Measurements from ENCODE around the gene RPL32.
A peak's percentile ranks its signal among the peaks of the same experiment; 100 is the strongest.
"Not testable (repeated sequence)": the region's sequence is repeated elsewhere in the genome, so short reads cannot be mapped to it uniquely, and the experiment has no call there.

The RPL32 gene

GRCh38 chr3:12881858-12882257, 40.5 kb upstream of the RPL32 start:
- H3K4me3 ChIP-seq (ENCODE audit: low read depth in 1 of 5, low read length in 5 of 5); H3K9me3 ChIP-seq (ENCODE audit: control insufficient read depth in 5 of 5, low read length in 5 of 5); H3K27me3 ChIP-seq (ENCODE audit: control insufficient read depth in 5 of 5, insufficient read depth in 4 of 5, low read length in 5 of 5); H3K9ac ChIP-seq (ENCODE audit: low read length in 5 of 5); H3K27ac ChIP-seq (ENCODE audit: low read depth, low read length); H3K36me3 ChIP-seq (ENCODE audit: control insufficient read depth in 5 of 5, insufficient read depth in 5 of 5, low read length in 5 of 5): not testable (repeated sequence)
- H3K4me1 ChIP-seq (ENCODE audit: control insufficient read depth in 5 of 5, insufficient read depth in 5 of 5, low read length in 5 of 5), result peaks cover 1 to 32% (median 23%) of the 10 kb centered on the region in 5 donors

- Histone ChIP-seq H3K4me1 (ENCODE audit: control insufficient read depth in 5 of 5, insufficient read depth in 5 of 5, low read length in 5 of 5) (peaks cover 0 to 17% (median 10%) of the 10 kb centered on the region in 5 donors), H3K9me3 (ENCODE audit: control insufficient read depth in 5 of 5, low read length in 5 of 5) (no peaks in the 10 kb centered on the region), H3K27ac (ENCODE audit: low read depth, low read length) (no peak overlapping the region), H3K9ac (ENCODE audit: low read length in 5 of 5) (no peak overlapping the region), H3K27me3 (ENCODE audit: control insufficient read depth in 5 of 5, insufficient read depth in 4 of 5, low read length in 5 of 5) (peaks cover 0 to 7% (median 0%) of the 10 kb centered on the region in 5 donors), H3K4me3 (ENCODE audit: low read depth in 1 of 5, low read length in 5 of 5) (no peak overlapping the region), H3K36me3 (ENCODE audit: control insufficient read depth in 5 of 5, insufficient read depth in 5 of 5, low read length in 5 of 5) (no peaks in the 10 kb centered on the region)
Observed at GRCh38 chr3:12879191-12879815, 37.9 kb upstream of the RPL32 start.

- not testable (repeated sequence) for H3K27me3 ChIP-seq (ENCODE audit: control insufficient read depth in 5 of 5, insufficient read depth in 4 of 5, low read length in 5 of 5); H3K9ac ChIP-seq (ENCODE audit: low read length in 5 of 5); H3K36me3 ChIP-seq (ENCODE audit: control insufficient read depth in 5 of 5, insufficient read depth in 5 of 5, low read length in 5 of 5); H3K27ac ChIP-seq (ENCODE audit: low read depth, low read length); H3K9me3 ChIP-seq (ENCODE audit: control insufficient read depth in 5 of 5, low read length in 5 of 5); H3K4me3 ChIP-seq (ENCODE audit: low read depth in 1 of 5, low read length in 5 of 5)
- peaks cover 0 to 12% (median 7%) of the 10 kb centered on the region in 5 donors for H3K4me1 ChIP-seq (ENCODE audit: control insufficient read depth in 5 of 5, insufficient read depth in 5 of 5, low read length in 5 of 5)
Observed at GRCh38 chr3:12878758-12879157, 37.4 kb upstream of the RPL32 start.

GRCh38 chr3:12878141-12878574, 36.8 kb upstream of the RPL32 start:
- no peak overlapping the region for H3K9ac ChIP-seq (ENCODE audit: low read length in 5 of 5)
- H3K27ac ChIP-seq (ENCODE audit: low read depth, low read length), result no peak overlapping the region
- H3K36me3 ChIP-seq (ENCODE audit: control insufficient read depth in 5 of 5, insufficient read depth in 5 of 5, low read length in 5 of 5), result no peaks in the 10 kb centered on the region
- peaks cover 0 to 10% (median 7%) of the 10 kb centered on the region in 5 donors for H3K4me1 ChIP-seq (ENCODE audit: control insufficient read depth in 5 of 5, insufficient read depth in 5 of 5, low read length in 5 of 5)
- H3K4me3 ChIP-seq (ENCODE audit: low read depth in 1 of 5, low read length in 5 of 5), result no peak overlapping the region
- peaks cover 0 to 7% (median 0%) of the 10 kb centered on the region in 5 donors for H3K27me3 ChIP-seq (ENCODE audit: control insufficient read depth in 5 of 5, insufficient read depth in 4 of 5, low read length in 5 of 5)
- no peaks in the 10 kb centered on the region for H3K9me3 ChIP-seq (ENCODE audit: control insufficient read depth in 5 of 5, low read length in 5 of 5)

- H3K4me1 ChIP-seq (ENCODE audit: control insufficient read depth in 5 of 5, insufficient read depth in 5 of 5, low read length in 5 of 5), result peaks cover 0 to 10% (median 7%) of the 10 kb centered on the region in 5 donors
- H3K9ac ChIP-seq (ENCODE audit: low read length in 5 of 5), result no peak overlapping the region
- no peaks in the 10 kb centered on the region for H3K9me3 ChIP-seq (ENCODE audit: control insufficient read depth in 5 of 5, low read length in 5 of 5)
- H3K36me3 ChIP-seq (ENCODE audit: control insufficient read depth in 5 of 5, insufficient read depth in 5 of 5, low read length in 5 of 5), result no peaks in the 10 kb centered on the region
- H3K4me3 ChIP-seq (ENCODE audit: low read depth in 1 of 5, low read length in 5 of 5), result no peak overlapping the region
- H3K27ac ChIP-seq (ENCODE audit: low read depth, low read length), result no peak overlapping the region
- H3K27me3 ChIP-seq (ENCODE audit: control insufficient read depth in 5 of 5, insufficient read depth in 4 of 5, low read length in 5 of 5), result peaks cover 0 to 7% (median 0%) of the 10 kb centered on the region in 5 donors
Observed at GRCh38 chr3:12877040-12877439, 35.7 kb upstream of the RPL32 start.

GRCh38 chr3:12875857-12876836, 34.8 kb upstream of the RPL32 start:
- peaks cover 0 to 10% (median 7%) of the 10 kb centered on the region in 5 donors for H3K4me1 ChIP-seq (ENCODE audit: control insufficient read depth in 5 of 5, insufficient read depth in 5 of 5, low read length in 5 of 5)
- no peak overlapping the region for H3K27ac ChIP-seq (ENCODE audit: low read depth, low read length)
- peaks cover 0 to 7% (median 0%) of the 10 kb centered on the region in 5 donors for H3K27me3 ChIP-seq (ENCODE audit: control insufficient read depth in 5 of 5, insufficient read depth in 4 of 5, low read length in 5 of 5)
- H3K36me3 ChIP-seq (ENCODE audit: control insufficient read depth in 5 of 5, insufficient read depth in 5 of 5, low read length in 5 of 5), result no peaks in the 10 kb centered on the region
- H3K9me3 ChIP-seq (ENCODE audit: control insufficient read depth in 5 of 5, low read length in 5 of 5), result no peaks in the 10 kb centered on the region
- H3K9ac ChIP-seq (ENCODE audit: low read length in 5 of 5), result no peak overlapping the region
- H3K4me3 ChIP-seq (ENCODE audit: low read depth in 1 of 5, low read length in 5 of 5), result peak overlapping the region in 2 of 5 donors; percentile 3 to 38

- H3K27me3 ChIP-seq (ENCODE audit: control insufficient read depth in 5 of 5, insufficient read depth in 4 of 5, low read length in 5 of 5), result peaks cover 4 to 11% (median 6%) of the 10 kb centered on the region in 5 donors
- peaks cover 0 to 26% (median 12%) of the 10 kb centered on the region in 5 donors for H3K4me1 ChIP-seq (ENCODE audit: control insufficient read depth in 5 of 5, insufficient read depth in 5 of 5, low read length in 5 of 5)
- no peaks in the 10 kb centered on the region for H3K36me3 ChIP-seq (ENCODE audit: control insufficient read depth in 5 of 5, insufficient read depth in 5 of 5, low read length in 5 of 5)
- H3K27ac ChIP-seq (ENCODE audit: low read depth, low read length), result no peak overlapping the region
- no peak overlapping the region for H3K4me3 ChIP-seq (ENCODE audit: low read depth in 1 of 5, low read length in 5 of 5)
- H3K9me3 ChIP-seq (ENCODE audit: control insufficient read depth in 5 of 5, low read length in 5 of 5), result no peaks in the 10 kb centered on the region
- H3K9ac ChIP-seq (ENCODE audit: low read length in 5 of 5), result no peak overlapping the region
Observed at GRCh38 chr3:12871404-12871983, 30.1 kb upstream of the RPL32 start.

- H3K27me3 ChIP-seq (ENCODE audit: control insufficient read depth in 5 of 5, insufficient read depth in 4 of 5, low read length in 5 of 5), result peaks cover 4 to 11% (median 6%) of the 10 kb centered on the region in 5 donors
- H3K4me3 ChIP-seq (ENCODE audit: low read depth in 1 of 5, low read length in 5 of 5), result no peak overlapping the region
- H3K27ac ChIP-seq (ENCODE audit: low read depth, low read length), result no peak overlapping the region
- H3K9me3 ChIP-seq (ENCODE audit: control insufficient read depth in 5 of 5, low read length in 5 of 5), result peaks cover 0 to under 1% (median 0%) of the 10 kb centered on the region in 5 donors
- no peak overlapping the region for H3K9ac ChIP-seq (ENCODE audit: low read length in 5 of 5)
- no peaks in the 10 kb centered on the region for H3K36me3 ChIP-seq (ENCODE audit: control insufficient read depth in 5 of 5, insufficient read depth in 5 of 5, low read length in 5 of 5)
- H3K4me1 ChIP-seq (ENCODE audit: control insufficient read depth in 5 of 5, insufficient read depth in 5 of 5, low read length in 5 of 5), result peaks cover 0 to 20% (median 8%) of the 10 kb centered on the region in 5 donors
Observed at GRCh38 chr3:12870942-12871341, 29.6 kb upstream of the RPL32 start.

- H3K4me3 ChIP-seq (ENCODE audit: low read depth in 1 of 5, low read length in 5 of 5), result peak overlapping the region in 1 of 5 donors; percentile 44
- H3K27me3 ChIP-seq (ENCODE audit: control insufficient read depth in 5 of 5, insufficient read depth in 4 of 5, low read length in 5 of 5), result peaks cover 4 to 8% (median 5%) of the 10 kb centered on the region in 5 donors
- H3K36me3 ChIP-seq (ENCODE audit: control insufficient read depth in 5 of 5, insufficient read depth in 5 of 5, low read length in 5 of 5), result no peaks in the 10 kb centered on the region
- no peak overlapping the region for H3K9ac ChIP-seq (ENCODE audit: low read length in 5 of 5)
- peaks cover 0 to 16% (median 5%) of the 10 kb centered on the region in 5 donors for H3K4me1 ChIP-seq (ENCODE audit: control insufficient read depth in 5 of 5, insufficient read depth in 5 of 5, low read length in 5 of 5)
- no peak overlapping the region for H3K27ac ChIP-seq (ENCODE audit: low read depth, low read length)
- H3K9me3 ChIP-seq (ENCODE audit: control insufficient read depth in 5 of 5, low read length in 5 of 5), result peaks cover 0 to 11% (median 10%) of the 10 kb centered on the region in 5 donors
Observed at GRCh38 chr3:12869035-12869621, 27.8 kb upstream of the RPL32 start.

All from subcutaneous abdominal adipose tissue (tissue), 5 donors.